H9 (cell line): Measurements from ENCODE around the gene SLC6A18. TPM values are rescaled to one million over a fixed set of nuclear protein-coding genes. Genes with fewer than 3 reads are reported as not detected.
A peak's percentile ranks its signal among the peaks of the same experiment; 100 is the strongest.

ENCODE experiments used
- DNase-seq: peaks from one replicate; pipeline ENCODE4 v3.0.0-alpha.2; 2017
- H2AFZ ChIP-seq: one replicate; pipeline ENCODE4 v1.6.1; 2013; ENCODE audit warnings: mild to moderate bottlenecking, low read length, control low read depth, moderate library complexity
- H2AK5ac ChIP-seq: 2 replicates; pipeline ENCODE4 v1.6.1; 2013; ENCODE audit warnings: low read length, control low read depth, mixed read lengths; ENCODE audit not compliant: insufficient read length
- H2BK120ac ChIP-seq: one replicate; pipeline ENCODE4 v1.6.1; 2013; ENCODE audit warnings: low read depth, mild to moderate bottlenecking, low read length, control low read depth, inconsistent platforms; ENCODE audit not compliant: poor library complexity, severe bottlenecking
- H2BK12ac ChIP-seq: 2 replicates; pipeline ENCODE4 v1.6.1; 2013; ENCODE audit warnings: low read length, control low read depth, mixed read lengths, low read depth; ENCODE audit not compliant: insufficient read length
- H2BK15ac ChIP-seq: 2 replicates; pipeline ENCODE4 v1.6.1; 2013; ENCODE audit warnings: low read depth, low read length, control low read depth
- H2BK20ac ChIP-seq: one replicate; pipeline ENCODE4 v1.6.1; 2013; ENCODE audit warnings: low read depth, mild to moderate bottlenecking, low read length, control low read depth, inconsistent platforms; ENCODE audit not compliant: poor library complexity, severe bottlenecking
- H2BK5ac ChIP-seq: 2 replicates; pipeline ENCODE4 v1.6.1; 2013; ENCODE audit warnings: low read length, control low read depth, mixed read lengths; ENCODE audit not compliant: insufficient read length
- H3K14ac ChIP-seq: 2 replicates; pipeline ENCODE4 v1.6.1; 2013; ENCODE audit warnings: low read length, control low read depth; ENCODE audit not compliant: insufficient read depth
- H3K18ac ChIP-seq: 2 replicates; pipeline ENCODE4 v1.6.1; 2013; ENCODE audit warnings: low read depth, mild to moderate bottlenecking, mixed read lengths, low read length, control low read depth; ENCODE audit not compliant: insufficient read length
- H3K23ac ChIP-seq: 2 replicates; pipeline ENCODE4 v1.6.1; 2013; ENCODE audit warnings: low read length, control low read depth, mixed read lengths, low read depth; ENCODE audit not compliant: insufficient read length
- H3K23me2 ChIP-seq: 2 replicates; pipeline ENCODE4 v1.6.1; 2013; ENCODE audit warnings: low read depth, mild to moderate bottlenecking, mixed read lengths, low read length, control low read depth; ENCODE audit not compliant: insufficient read length, poor library complexity, severe bottlenecking
- H3K27ac ChIP-seq: 2 replicates; pipeline ENCODE4 v1.5.1; 2013; ENCODE audit warnings: low read length, control low read depth, mixed read lengths, low read depth; ENCODE audit not compliant: insufficient read length
- H3K27me3 ChIP-seq: 2 replicates; pipeline ENCODE4 v1.6.1; 2013; ENCODE audit warnings: low read length, control low read depth, inconsistent platforms; ENCODE audit not compliant: insufficient read depth
- H3K4ac ChIP-seq: 2 replicates; pipeline ENCODE4 v1.6.1; 2013; ENCODE audit warnings: low read depth, mild to moderate bottlenecking, control low read depth, inconsistent platforms, low read length, moderate library complexity
- H3K4me1 ChIP-seq: 2 replicates; pipeline ENCODE4 v1.6.1; 2013; ENCODE audit warnings: low read length, control low read depth, inconsistent platforms; ENCODE audit not compliant: insufficient read depth
- H3K4me2 ChIP-seq: 2 replicates; pipeline ENCODE4 v1.6.1; 2013; ENCODE audit warnings: low read length, control low read depth, mixed read lengths; ENCODE audit not compliant: insufficient read length, insufficient read depth
- H3K56ac ChIP-seq: 2 replicates; pipeline ENCODE4 v1.6.1; 2013; ENCODE audit warnings: low read depth, mild to moderate bottlenecking, mixed read lengths, low read length, control low read depth; ENCODE audit not compliant: insufficient read length
- H3K79me1 ChIP-seq: 2 replicates; pipeline ENCODE4 v1.6.1; 2013; ENCODE audit warnings: low read depth, mild to moderate bottlenecking, moderate library complexity, low read length, control low read depth, inconsistent platforms; ENCODE audit not compliant: insufficient read depth, poor library complexity, severe bottlenecking
- H3K79me2 ChIP-seq: 2 replicates; pipeline ENCODE4 v1.6.1; 2013; ENCODE audit warnings: low read length, control low read depth, inconsistent platforms; ENCODE audit not compliant: insufficient read depth
- H3K9ac ChIP-seq: 2 replicates; pipeline ENCODE4 v1.6.1; 2013; ENCODE audit warnings: low read length, control low read depth, mixed read lengths; ENCODE audit not compliant: insufficient read length; ENCODE audit errors: extremely low read depth
- H3K9me3 ChIP-seq: one replicate; pipeline ENCODE4 v1.6.1; 2013; ENCODE audit warnings: low read depth, low read length, inconsistent platforms; ENCODE audit not compliant: control insufficient read depth
- H3T11ph ChIP-seq: one replicate; pipeline ENCODE4 v1.6.1; 2013; ENCODE audit warnings: mild to moderate bottlenecking, low read length, control low read depth, inconsistent platforms
- H4K20me1 ChIP-seq: one replicate; pipeline ENCODE4 v1.6.1; 2013; ENCODE audit not compliant: control insufficient read depth, insufficient read length, insufficient read depth
- H4K5ac ChIP-seq: 2 replicates; pipeline ENCODE4 v1.6.1; 2013; ENCODE audit warnings: low read depth, mild to moderate bottlenecking, mixed read lengths, low read length, control low read depth; ENCODE audit not compliant: insufficient read length
- H4K8ac ChIP-seq: replicated peaks from 2 replicates; pipeline ENCODE4 v1.6.1; 2013; ENCODE audit warnings: low read length, control low read depth, mixed read lengths, low read depth; ENCODE audit not compliant: insufficient read length
- H4K91ac ChIP-seq: 2 replicates; pipeline ENCODE4 v1.6.1; 2013; ENCODE audit warnings: low read depth, mild to moderate bottlenecking, moderate library complexity, mixed read lengths, low read length, control low read depth; ENCODE audit not compliant: insufficient read length
- H3K27ac Mint-ChIP-seq, 3 experiments: 2 replicates in 2 of 3; 3 replicates in 1 of 3; pipeline ENCODE4 v1.8.0; 2020 to 2021; ENCODE audit warnings: mixed read lengths in 3 of 3, mild to moderate bottlenecking in 1 of 3, moderate library complexity in 1 of 3
- H3K27me3 Mint-ChIP-seq: 2 replicates; pipeline ENCODE4 v1.8.0; 2021; ENCODE audit warnings: low read depth, mild to moderate bottlenecking, moderate library complexity, mixed read lengths
- H3K36me3 Mint-ChIP-seq, 3 experiments: 2 replicates in 2 of 3; 3 replicates in 1 of 3; pipeline ENCODE4 v1.8.0; 2020 to 2021; ENCODE audit warnings: low read depth in 3 of 3, mixed read lengths in 3 of 3; ENCODE audit not compliant: insufficient read depth in 1 of 3
- H3K4me1 Mint-ChIP-seq, 2 experiments: 2 replicates each; pipeline ENCODE4 v1.8.0; 2020; ENCODE audit warnings: mixed read lengths in 2 of 2
- H3K4me3 Mint-ChIP-seq, 2 experiments: 2 replicates in 1 of 2; 3 replicates in 1 of 2; pipeline ENCODE4 v1.8.0; 2020 to 2021; ENCODE audit warnings: mild to moderate bottlenecking in 2 of 2, mixed read lengths in 2 of 2, moderate library complexity in 1 of 2
- H3K9me3 Mint-ChIP-seq, 2 experiments: 2 replicates in 1 of 2; 3 replicates in 1 of 2; pipeline ENCODE4 v1.8.0; 2020; ENCODE audit warnings: mild to moderate bottlenecking in 2 of 2, mixed read lengths in 2 of 2, moderate library complexity in 1 of 2
- CTCF ChIP-seq: fragments of 200-600 bp; sonication (generic); conservative IDR thresholded peaks from 3 replicates; pipeline ENCODE4 v1.8.0; 2021; ENCODE audit warnings: antibody characterized with exemption, mild to moderate bottlenecking
- WGBS: extraction: QIAGEN DNeasy Blood & Tissue Kit; methylation state at CpG from one replicate; pipeline ENCODE4 v1.1.7; 2013; ENCODE audit warnings: missing lambda C conversion rate, low lambda C conversion rate, mixed read lengths; ENCODE audit not compliant: insufficient read length; ENCODE audit errors: extremely low coverage; 5-methylcytosine and 5-hydroxymethylcytosine counted together
- total RNA-seq: library from RNA; stranded (reverse); gene quantifications from 2 replicates; pipeline ENCODE4 v1.2.1, GENCODE V29; 2021

SLC6A18 gene
- total RNA-seq, 1 experiment from 2014 or later: not detected

GRCh38 chr5:1262381-1262780 lies 37.2 kb downstream of the SLC6A18 start:
- Histone ChIP-seq H3K9ac (no peak overlapping the region), H4K20me1 (no peaks in the 10 kb centered on the region), H2BK12ac (no peak overlapping the region), H2AFZ (no peak overlapping the region), H3K4me1 (no peaks in the 10 kb centered on the region), H3K79me1 (no peaks in the 10 kb centered on the region), H2BK15ac (no peak overlapping the region), H4K8ac (no peak overlapping the region), H3K4ac (no peak overlapping the region), H3K23me2 (no peaks in the 10 kb centered on the region), H3K4me2 (no peak overlapping the region), H3K27ac (no peak overlapping the region), H3K18ac (no peak overlapping the region), H3T11ph (no peak overlapping the region), H2BK20ac (no peak overlapping the region), H2BK5ac (no peak overlapping the region), H3K14ac (no peak overlapping the region), H3K27me3 (no peaks in the 10 kb centered on the region), H3K23ac (no peak overlapping the region), H2BK120ac (no peak overlapping the region), H3K56ac (no peak overlapping the region), H3K9me3 (peaks cover 18% of the 10 kb centered on the region), H4K5ac (no peak overlapping the region), H4K91ac (no peak overlapping the region), H2AK5ac (no peak overlapping the region), H3K79me2 (no peaks in the 10 kb centered on the region)
- Mint-ChIP-seq H3K36me3 (peaks cover 9 to 13% (median 12%) of the 10 kb centered on the region in 3 experiments; a peak in 6 of 7 replicates), H3K27ac (peak overlapping the region in 1 of 3 experiments; percentile 66; a peak in 1 of 7 replicates), H3K4me1 (no peaks in the 10 kb centered on the region), H3K4me3 (no peak overlapping the region; a peak in 1 of 5 replicates), H3K27me3 (no peaks in the 10 kb centered on the region), H3K9me3 (no peaks in the 10 kb centered on the region)
- no CpG with 5 or more reads among the region's 1 CpG for WGBS
- TF ChIP-seq CTCF: no peak
- DNase-seq: no peak
